Neural crest cell (in vitro differentiated cells): Measurements from ENCODE around the gene IFT122. TPM values are rescaled to one million over a fixed set of nuclear protein-coding genes. Genes with fewer than 3 reads are reported as not detected.

Source experiments
- DNase-seq: peaks from one replicate; pipeline ENCODE4 v3.0.0; 2021; ENCODE audit warnings: low read depth, mixed read lengths, low spot score
- H3K27ac Mint-ChIP-seq: one replicate; pipeline ENCODE4 v1.8.0; 2021; ENCODE audit warnings: mild to moderate bottlenecking, mixed read lengths; ENCODE audit not compliant: unreplicated experiment
- H3K27me3 Mint-ChIP-seq: 2 replicates; pipeline ENCODE4 v1.8.0; 2021; ENCODE audit warnings: low read depth, mild to moderate bottlenecking, mixed read lengths
- H3K36me3 Mint-ChIP-seq: 2 replicates; pipeline ENCODE4 v1.8.0; 2021; ENCODE audit warnings: low read depth, mild to moderate bottlenecking, mixed read lengths
- H3K4me1 Mint-ChIP-seq: 2 replicates; pipeline ENCODE4 v1.8.0; 2021; ENCODE audit warnings: mixed read lengths
- H3K4me3 Mint-ChIP-seq: one replicate; pipeline ENCODE4 v1.8.0; 2021; ENCODE audit warnings: mild to moderate bottlenecking, mixed read lengths
- H3K9me3 Mint-ChIP-seq: 2 replicates; pipeline ENCODE4 v1.8.0; 2021; ENCODE audit warnings: mixed read lengths
- total RNA-seq: library from RNA; stranded (reverse); gene quantifications from 2 replicates; pipeline ENCODE4 v1.2.1, GENCODE V29; 2021
- TF ChIP-seq, protein P1 (sequence below): fragments of 200-600 bp; sonication (generic); conservative IDR thresholded peaks from 2 replicates; pipeline ENCODE4 v1.5.0; 2021; ENCODE audit warnings: antibody characterized with exemption, mild to moderate bottlenecking

The IFT122 gene
- total RNA-seq, 1 donor from 2014 or later: 44.9 TPM

DNA sequence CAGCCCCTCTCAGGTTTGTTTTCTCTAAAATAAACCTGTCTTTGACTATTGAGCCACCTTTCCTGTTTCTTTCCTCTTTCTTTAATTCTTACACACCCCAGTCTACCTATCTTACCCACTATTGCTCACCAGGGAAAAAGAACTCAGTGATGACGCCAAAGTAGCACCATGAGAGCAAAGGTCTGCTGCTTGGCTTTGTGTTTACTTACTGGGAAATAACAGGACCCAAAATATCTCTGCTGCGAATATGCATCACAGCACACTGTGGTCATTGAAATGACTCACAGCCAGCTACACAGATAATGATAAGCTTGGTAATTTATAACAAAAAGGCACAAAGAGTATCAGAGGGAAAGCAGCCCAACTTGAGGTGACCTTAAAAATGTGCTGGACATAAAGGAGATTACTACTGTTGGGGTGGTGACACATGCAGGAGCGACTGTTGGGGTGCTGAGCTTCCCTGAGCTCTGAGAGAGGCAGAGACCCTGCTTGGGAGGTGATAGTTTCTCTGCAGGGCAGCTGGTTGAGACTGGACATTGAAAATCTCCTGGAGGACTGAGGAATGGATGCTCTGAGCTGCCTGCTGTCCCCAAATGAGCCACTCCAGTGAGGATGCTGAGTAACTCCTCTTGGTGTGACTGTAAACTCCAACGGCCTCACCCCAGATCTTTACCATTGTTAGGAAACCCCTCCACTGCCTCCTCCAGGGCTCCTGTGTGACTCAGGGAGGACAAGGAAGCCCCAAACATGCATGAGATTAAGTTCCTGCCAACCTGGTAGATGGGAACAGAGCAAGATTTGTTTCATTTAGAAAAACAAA, 26.1 kb upstream of the IFT122 start:
- Mint-ChIP-seq H3K4me1 (peaks cover 19% of the 10 kb centered on the region), H3K4me3 (no peak overlapping the region), H3K36me3 (no peaks in the 10 kb centered on the region), H3K9me3 (no peaks in the 10 kb centered on the region), H3K27me3 (no peaks in the 10 kb centered on the region), H3K27ac (no peak overlapping the region)
- no peak for DNase-seq
- TF ChIP-seq, protein P1, sequence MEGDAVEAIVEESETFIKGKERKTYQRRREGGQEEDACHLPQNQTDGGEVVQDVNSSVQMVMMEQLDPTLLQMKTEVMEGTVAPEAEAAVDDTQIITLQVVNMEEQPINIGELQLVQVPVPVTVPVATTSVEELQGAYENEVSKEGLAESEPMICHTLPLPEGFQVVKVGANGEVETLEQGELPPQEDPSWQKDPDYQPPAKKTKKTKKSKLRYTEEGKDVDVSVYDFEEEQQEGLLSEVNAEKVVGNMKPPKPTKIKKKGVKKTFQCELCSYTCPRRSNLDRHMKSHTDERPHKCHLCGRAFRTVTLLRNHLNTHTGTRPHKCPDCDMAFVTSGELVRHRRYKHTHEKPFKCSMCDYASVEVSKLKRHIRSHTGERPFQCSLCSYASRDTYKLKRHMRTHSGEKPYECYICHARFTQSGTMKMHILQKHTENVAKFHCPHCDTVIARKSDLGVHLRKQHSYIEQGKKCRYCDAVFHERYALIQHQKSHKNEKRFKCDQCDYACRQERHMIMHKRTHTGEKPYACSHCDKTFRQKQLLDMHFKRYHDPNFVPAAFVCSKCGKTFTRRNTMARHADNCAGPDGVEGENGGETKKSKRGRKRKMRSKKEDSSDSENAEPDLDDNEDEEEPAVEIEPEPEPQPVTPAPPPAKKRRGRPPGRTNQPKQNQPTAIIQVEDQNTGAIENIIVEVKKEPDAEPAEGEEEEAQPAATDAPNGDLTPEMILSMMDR: no peak

DNA sequence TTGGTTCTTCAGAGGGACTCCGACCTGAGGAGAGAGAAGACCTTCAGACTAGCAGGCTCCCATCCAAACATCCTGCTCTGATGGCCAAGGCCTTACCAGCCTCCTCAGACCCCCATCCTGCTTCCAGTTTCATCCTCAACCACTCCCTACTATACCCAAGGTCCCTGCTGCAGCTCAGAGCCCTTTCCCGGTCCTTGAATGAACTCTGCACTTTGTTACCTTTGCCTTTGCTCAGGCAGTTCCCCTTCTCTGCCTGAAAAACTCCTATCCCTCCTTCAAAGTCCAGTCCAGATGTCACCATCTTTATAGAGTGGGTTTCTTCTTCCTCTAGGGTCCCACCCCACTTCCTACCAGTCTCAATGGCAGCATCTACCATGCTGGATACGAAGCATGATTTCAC, 24.6 kb upstream of the IFT122 start:
- no peaks in the 10 kb centered on the region for H3K9me3 Mint-ChIP-seq
- peaks cover 19% of the 10 kb centered on the region for H3K4me1 Mint-ChIP-seq
- no peaks in the 10 kb centered on the region for H3K27me3 Mint-ChIP-seq
- peak overlapping the region; percentile 40 for H3K27ac Mint-ChIP-seq
- no peak overlapping the region for H3K4me3 Mint-ChIP-seq
- no peak for DNase-seq
- TF ChIP-seq, protein P1: no peak
- H3K36me3 Mint-ChIP-seq: no peaks in the 10 kb centered on the region

DNA sequence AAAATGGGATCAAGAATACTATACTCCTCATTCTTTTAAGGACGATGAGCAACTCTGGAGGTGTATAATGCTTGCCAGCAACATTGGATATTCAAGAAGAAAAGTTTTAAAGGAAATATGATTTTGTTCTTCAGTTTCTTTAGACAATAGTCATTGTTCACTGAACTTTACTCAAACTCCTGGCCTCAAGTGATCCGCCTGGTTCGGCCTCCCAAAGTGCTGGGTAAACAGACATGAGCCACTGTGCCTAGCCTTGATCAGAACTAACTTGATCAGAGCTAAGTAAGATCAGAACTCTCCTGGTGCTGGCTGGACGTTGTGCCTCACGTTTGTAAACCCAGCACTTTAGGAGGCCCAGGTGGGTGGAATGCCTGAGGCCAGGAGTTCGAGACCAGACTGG, 24.2 kb upstream of the IFT122 start:
- TF ChIP-seq, protein P1: no peak
- Mint-ChIP-seq H3K4me3 (no peak overlapping the region), H3K27ac (no peak overlapping the region), H3K27me3 (no peaks in the 10 kb centered on the region), H3K4me1 (peaks cover 19% of the 10 kb centered on the region), H3K9me3 (no peaks in the 10 kb centered on the region), H3K36me3 (no peaks in the 10 kb centered on the region)
- no peak for DNase-seq

DNA sequence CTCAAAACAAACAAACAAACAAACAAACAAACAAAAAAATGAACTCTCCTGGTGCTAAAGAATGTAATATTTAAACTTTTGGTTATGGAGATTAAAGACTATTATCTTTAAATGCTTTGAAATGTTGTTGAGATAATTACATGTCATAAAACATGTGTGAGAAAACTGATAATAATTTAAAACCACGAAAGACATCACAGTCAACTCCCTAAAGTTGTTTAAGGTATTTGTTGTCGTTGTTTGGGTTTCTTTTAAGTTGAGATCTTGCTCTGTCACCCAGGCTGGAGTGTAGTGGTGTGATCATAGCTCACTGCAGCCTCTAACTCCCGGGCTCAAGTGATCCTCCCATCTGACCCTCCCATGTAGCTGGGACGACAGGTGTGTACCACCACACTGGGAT, 23.6 kb upstream of the IFT122 start:
- H3K27me3 Mint-ChIP-seq: no peaks in the 10 kb centered on the region
- no peak overlapping the region for H3K27ac Mint-ChIP-seq
- H3K4me3 Mint-ChIP-seq: no peak overlapping the region

DNA sequence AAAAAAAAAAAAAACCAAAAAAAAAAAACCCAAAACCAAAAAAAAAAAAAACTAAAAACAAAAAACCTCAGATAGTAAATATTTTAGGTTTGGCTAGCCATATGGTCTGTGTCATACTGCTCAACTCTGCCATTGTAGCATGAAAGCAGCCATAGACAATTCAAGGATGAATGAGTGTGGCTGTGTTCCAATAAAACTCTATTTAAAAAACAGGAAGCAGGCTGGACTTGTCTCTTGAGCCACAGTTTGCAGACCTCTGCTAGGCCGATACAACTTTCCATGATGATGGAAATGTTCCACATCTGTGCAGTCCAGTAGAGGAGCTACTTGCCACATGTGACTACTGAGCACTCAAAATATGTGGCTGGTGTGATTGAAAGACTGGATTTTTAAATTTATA, 22.7 kb upstream of the IFT122 start:
- no peaks in the 10 kb centered on the region for H3K27me3 Mint-ChIP-seq
- DNase-seq: no peak
- H3K4me1 Mint-ChIP-seq: peaks cover 19% of the 10 kb centered on the region
- peaks cover 2% of the 10 kb centered on the region for H3K36me3 Mint-ChIP-seq
- H3K4me3 Mint-ChIP-seq: no peak overlapping the region
- TF ChIP-seq, protein P1: no peak
- H3K9me3 Mint-ChIP-seq: no peaks in the 10 kb centered on the region
- H3K27ac Mint-ChIP-seq: no peak overlapping the region

More for the DNA sequence above, 23.6 kb upstream of the IFT122 start:
- Mint-ChIP-seq H3K36me3 (peaks cover 2% of the 10 kb centered on the region), H3K9me3 (no peaks in the 10 kb centered on the region), H3K4me1 (peaks cover 19% of the 10 kb centered on the region)
- TF ChIP-seq, protein P1: no peak
- DNase-seq: no peak
